Measurements from ENCODE around the gene CDK5RAP3.

GRCh38 chr17:47966079-47966519 lies 4.8 kb upstream of the CDK5RAP3 start:
- TF ChIP-seq, protein P1, sequence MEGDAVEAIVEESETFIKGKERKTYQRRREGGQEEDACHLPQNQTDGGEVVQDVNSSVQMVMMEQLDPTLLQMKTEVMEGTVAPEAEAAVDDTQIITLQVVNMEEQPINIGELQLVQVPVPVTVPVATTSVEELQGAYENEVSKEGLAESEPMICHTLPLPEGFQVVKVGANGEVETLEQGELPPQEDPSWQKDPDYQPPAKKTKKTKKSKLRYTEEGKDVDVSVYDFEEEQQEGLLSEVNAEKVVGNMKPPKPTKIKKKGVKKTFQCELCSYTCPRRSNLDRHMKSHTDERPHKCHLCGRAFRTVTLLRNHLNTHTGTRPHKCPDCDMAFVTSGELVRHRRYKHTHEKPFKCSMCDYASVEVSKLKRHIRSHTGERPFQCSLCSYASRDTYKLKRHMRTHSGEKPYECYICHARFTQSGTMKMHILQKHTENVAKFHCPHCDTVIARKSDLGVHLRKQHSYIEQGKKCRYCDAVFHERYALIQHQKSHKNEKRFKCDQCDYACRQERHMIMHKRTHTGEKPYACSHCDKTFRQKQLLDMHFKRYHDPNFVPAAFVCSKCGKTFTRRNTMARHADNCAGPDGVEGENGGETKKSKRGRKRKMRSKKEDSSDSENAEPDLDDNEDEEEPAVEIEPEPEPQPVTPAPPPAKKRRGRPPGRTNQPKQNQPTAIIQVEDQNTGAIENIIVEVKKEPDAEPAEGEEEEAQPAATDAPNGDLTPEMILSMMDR (IDR thresholded peaks at IDR 0.05 in 2 of 3, conservative IDR thresholded peaks at IDR 0.05 in 1 of 3; ENCODE audit: borderline replicate concordance in 1 of 3, insufficient read depth in 1 of 3, low read depth in 2 of 3, low read length in 2 of 3): no peak
- no peak for TF ChIP-seq EZH2phosphoT487 (IDR thresholded peaks at IDR 0.05; ENCODE audit: borderline replicate concordance)
- TF ChIP-seq, protein P2, sequence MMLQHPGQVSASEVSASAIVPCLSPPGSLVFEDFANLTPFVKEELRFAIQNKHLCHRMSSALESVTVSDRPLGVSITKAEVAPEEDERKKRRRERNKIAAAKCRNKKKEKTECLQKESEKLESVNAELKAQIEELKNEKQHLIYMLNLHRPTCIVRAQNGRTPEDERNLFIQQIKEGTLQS (IDR thresholded peaks at IDR 0.05): no peak
- TF ChIP-seq, protein P3, sequence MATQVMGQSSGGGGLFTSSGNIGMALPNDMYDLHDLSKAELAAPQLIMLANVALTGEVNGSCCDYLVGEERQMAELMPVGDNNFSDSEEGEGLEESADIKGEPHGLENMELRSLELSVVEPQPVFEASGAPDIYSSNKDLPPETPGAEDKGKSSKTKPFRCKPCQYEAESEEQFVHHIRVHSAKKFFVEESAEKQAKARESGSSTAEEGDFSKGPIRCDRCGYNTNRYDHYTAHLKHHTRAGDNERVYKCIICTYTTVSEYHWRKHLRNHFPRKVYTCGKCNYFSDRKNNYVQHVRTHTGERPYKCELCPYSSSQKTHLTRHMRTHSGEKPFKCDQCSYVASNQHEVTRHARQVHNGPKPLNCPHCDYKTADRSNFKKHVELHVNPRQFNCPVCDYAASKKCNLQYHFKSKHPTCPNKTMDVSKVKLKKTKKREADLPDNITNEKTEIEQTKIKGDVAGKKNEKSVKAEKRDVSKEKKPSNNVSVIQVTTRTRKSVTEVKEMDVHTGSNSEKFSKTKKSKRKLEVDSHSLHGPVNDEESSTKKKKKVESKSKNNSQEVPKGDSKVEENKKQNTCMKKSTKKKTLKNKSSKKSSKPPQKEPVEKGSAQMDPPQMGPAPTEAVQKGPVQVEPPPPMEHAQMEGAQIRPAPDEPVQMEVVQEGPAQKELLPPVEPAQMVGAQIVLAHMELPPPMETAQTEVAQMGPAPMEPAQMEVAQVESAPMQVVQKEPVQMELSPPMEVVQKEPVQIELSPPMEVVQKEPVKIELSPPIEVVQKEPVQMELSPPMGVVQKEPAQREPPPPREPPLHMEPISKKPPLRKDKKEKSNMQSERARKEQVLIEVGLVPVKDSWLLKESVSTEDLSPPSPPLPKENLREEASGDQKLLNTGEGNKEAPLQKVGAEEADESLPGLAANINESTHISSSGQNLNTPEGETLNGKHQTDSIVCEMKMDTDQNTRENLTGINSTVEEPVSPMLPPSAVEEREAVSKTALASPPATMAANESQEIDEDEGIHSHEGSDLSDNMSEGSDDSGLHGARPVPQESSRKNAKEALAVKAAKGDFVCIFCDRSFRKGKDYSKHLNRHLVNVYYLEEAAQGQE (IDR thresholded peaks at IDR 0.05; ENCODE audit: low read depth): no peak
- no peak for TF ChIP-seq POLR2A (IDR thresholded peaks at IDR 0.05; ENCODE audit: borderline replicate concordance, extremely low read depth, insufficient read depth, insufficient read length)
- TF ChIP-seq EZH2 (IDR thresholded peaks at IDR 0.05): no peak

Measured in HCT116 (cell line).